H1 (cell line): ENCODE measurements around the gene AGPS. TPM values are rescaled to one million over a fixed set of nuclear protein-coding genes. Genes with fewer than 3 reads are reported as not detected.

Experiments used
- HDAC2 ChIP-seq, 2 experiments: fragments of 300-600 bp in 1 of 2; sonication (generic) in 1 of 2; IDR thresholded peaks; 2 replicates each; pipeline ENCODE4 v1.6.1; 2011 to 2012; ENCODE audit warnings: low read depth in 2 of 2, low read length in 2 of 2, mild to moderate bottlenecking in 2 of 2, moderate library complexity in 2 of 2, borderline replicate concordance in 1 of 2, inconsistent platforms in 1 of 2
- polyA plus RNA-seq, 7 experiments: library from polyadenylated mRNA; depleted of rRNA in 3 of 7; stranded (reverse) in 5 of 7; unstranded in 2 of 7; fragments of >200 nt in 5 of 7; fragments of 200-250 nt in 2 of 7; gene quantifications; 1 replicate in 5 of 7; 2 replicates in 1 of 7; 4 replicates in 1 of 7; pipeline versions ENCODE4 v1.2.1 to v1.2.3, GENCODE V29; 2011 to 2013; ENCODE audit warnings: missing spikeins in 2 of 7, mixed read lengths in 2 of 7
- total RNA-seq: library from RNA; stranded (reverse); fragmentation: NEBNext Ultra II Directional; extraction: Animal tissue kit (Norgen Biotek cat#: 25700); gene quantifications from 2 replicates; pipeline ENCODE4 v1.2.1, GENCODE V29; 2021

The AGPS gene
- total and polyA plus RNA-seq, 2 of the 8 experiments (the other 6 are each of a cell fraction or from before 2014, with no cell fraction given) = 7.3 to 57.8 TPM

- no peak for TF ChIP-seq HDAC2 (IDR thresholded peaks at IDR 0.05; ENCODE audit: borderline replicate concordance in 1 of 2, low read depth in 2 of 2, low read length in 2 of 2)
Measured at GRCh38 chr2:177532567-177532966, 140.0 kb downstream of the AGPS start (continued).
